Lung microvascular endothelial cell (primary cell): ENCODE measurements around the gene CDK15. TPM values are rescaled to one million over a fixed set of nuclear protein-coding genes. Genes with fewer than 3 reads are reported as not detected.

Experiments used
- DNase-seq, 2 donors: peaks; one replicate each; pipeline versions ENCODE4 v3.0.0 to v3.0.0-alpha.2; 2010; ENCODE audit warnings: low read depth in 2 of 2
- total RNA-seq: library from RNA; depleted of rRNA; stranded (reverse); fragments of >200 nt; gene quantifications from 2 replicates; pipeline ENCODE4 v1.2.1, GENCODE V29; 2014

CDK15 gene
- total RNA-seq, 1 donor from 2014 or later: not detected

DNA sequence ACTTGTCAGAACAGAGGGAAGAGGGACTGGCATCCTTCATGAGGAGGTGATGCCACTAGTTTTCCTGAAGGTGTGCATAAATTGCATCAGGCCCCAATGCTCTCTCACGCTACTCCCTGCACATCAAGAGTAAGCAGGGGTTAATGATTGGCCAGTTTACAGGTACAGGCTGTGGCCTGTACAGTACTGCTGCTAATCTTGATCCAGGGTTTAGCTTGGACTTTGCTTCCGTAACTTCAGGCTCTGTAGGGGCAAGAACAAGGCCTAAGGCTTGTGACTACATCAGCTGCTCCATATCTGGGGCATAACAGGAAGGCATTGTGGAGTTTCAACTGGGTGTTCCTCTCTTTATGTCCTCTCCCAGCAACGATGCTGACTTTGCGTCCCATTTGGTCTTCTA lies 130.5 kb downstream of the CDK15 start:
- no peak for DNase-seq

DNA sequence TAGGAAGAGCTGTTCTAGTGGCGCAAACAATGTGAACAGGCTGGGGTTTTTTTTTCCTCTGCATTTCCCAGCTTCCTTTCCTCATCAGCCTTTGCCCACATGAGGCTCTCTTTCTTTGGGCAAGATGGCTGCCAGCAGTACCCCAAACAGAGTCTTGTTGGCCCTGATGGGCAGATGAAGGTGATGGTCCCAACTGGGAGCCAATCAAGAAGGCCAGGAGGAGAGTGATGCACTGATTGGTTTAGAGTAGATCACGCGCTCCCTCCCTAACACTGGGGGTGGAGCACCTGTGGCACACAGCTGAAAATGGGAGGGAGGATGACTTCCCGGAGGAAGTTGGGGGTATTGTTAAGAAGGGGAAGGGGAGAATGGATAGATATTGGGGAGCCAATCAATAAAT lies 131.0 kb downstream of the CDK15 start:
- DNase-seq: no peak

DNA sequence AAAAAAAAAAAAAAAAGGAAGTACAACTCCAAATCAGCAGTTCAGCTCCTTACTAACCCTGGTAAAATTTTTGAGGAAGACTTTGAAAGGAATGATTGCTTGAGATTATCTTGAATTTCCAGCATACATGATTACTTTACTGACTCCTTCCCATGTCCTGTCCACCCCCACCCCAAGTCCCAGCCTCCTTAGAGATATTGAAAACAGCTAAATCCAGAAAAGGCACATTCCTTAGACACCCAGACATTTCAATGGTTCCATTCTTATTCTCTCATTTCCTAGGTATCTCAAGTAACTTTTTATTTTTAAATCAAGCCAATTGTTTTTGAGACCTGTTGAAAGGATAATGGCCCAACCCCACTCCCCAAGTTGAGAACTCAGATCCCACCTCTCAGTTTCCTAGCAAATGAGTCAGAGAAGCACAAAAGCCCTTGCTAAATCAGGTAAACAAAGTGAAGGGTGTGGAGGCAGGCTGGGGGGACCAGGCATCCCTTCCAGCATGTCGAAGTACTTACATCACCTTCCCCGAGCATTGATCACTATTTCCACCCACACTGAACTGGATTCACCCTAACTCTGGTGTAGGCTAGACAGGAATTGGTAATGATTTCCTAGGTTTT lies 131.9 kb downstream of the CDK15 start:
- DNase-seq: no peak

DNA sequence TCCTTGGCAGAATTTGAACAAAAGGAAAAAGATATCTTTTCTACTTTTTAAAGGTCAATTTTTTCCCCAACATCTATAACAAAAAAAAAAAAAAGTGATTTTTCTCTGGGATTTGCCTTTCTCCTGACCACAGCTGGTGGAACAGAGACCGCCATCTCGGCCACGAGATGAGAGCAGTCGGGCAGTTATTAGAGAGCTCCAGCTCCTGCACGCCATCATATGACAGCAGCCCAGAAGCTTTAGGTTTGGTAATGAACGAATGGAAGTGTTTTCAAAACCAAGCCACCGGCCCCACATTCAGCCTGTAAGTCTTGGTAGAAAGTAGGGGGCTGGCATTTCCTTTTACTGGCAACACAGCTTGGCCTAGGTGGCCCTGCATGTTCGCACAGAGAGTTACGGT lies 132.4 kb downstream of the CDK15 start:
- DNase-seq: no peak

DNA sequence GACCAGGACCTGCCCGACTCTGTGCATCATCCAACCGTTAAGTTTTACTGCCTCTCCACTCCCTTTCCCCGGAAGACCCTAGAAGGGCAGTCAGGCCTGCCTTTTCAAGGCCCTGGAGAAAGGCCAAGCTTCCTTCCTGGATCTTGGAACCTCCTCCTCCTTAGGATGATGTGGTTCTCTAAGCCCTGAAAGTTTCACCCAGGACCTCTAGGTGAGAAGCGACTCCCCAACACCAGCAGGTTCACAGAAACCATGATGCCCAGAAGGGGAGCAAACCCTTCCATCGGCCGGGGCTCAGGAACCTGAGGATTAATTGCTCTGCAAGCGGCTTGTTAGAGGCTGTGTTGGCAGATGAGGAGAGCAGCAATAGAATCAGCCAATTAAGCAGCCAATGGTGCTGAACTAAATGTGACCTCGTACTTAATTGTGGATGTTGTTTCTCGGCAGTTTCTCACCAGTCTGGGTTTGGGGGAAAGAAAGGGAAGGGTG lies 133.2 kb downstream of the CDK15 start:
- no peak for DNase-seq

DNA sequence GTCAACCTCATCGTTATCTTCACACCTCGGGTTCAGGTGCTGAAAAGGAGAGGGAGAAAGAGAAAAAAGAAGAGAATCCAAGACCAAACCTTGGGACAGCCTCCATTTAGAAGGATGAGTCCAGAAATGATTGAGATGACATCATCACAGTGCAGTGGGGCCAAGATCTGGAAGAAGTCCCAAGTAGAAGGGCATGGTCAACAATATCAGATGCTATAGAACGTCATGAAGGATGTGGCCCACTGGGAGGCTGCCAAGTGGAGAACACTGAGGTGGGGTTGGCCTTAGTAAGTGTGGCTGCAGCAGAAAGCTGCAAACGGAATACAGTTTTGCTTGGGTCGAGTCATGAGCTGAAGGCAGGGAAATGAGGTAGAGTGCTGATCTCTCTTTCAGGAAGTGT lies 136.2 kb downstream of the CDK15 start:
- DNase-seq: no peak

Other genes starting within 250 kb of the CDK15 start
- 11.9 and 13.9 TPM in 2 replicates for gene TMEM237, start 163.0 kb upstream of the CDK15 start, total RNA-seq
- 0.20 and 2.0 TPM in 2 replicates for gene MPP4, start 107.9 kb upstream of the CDK15 start, total RNA-seq
- 18.3 and 18.7 TPM in 2 replicates for gene ALS2, start 25.6 kb upstream of the CDK15 start, total RNA-seq
- gene FZD7, start 227.3 kb downstream of the CDK15 start, total RNA-seq: under 0.01 and 0.20 TPM in 2 replicates